OCI-LY1 (cell line): ENCODE data around the gene DONSON.

Experiments
- H2AFZ ChIP-seq: fragments of 200-600 bp; sonication (generic), shearing (Covaris generic); 2 replicates; pipeline ENCODE4 v1.6.0; 2014; ENCODE audit warnings: antibody characterized with exemption, mild to moderate bottlenecking, low read length
- H3F3A ChIP-seq: fragments of 200-600 bp; sonication (generic), shearing (Covaris generic); 2 replicates; pipeline ENCODE4 v1.6.0; 2014; ENCODE audit warnings: mild to moderate bottlenecking, antibody characterized with exemption, low read length, moderate library complexity; ENCODE audit not compliant: insufficient read depth
- H3K27ac ChIP-seq: fragments of 200-600 bp; sonication (generic); 2 replicates; pipeline ENCODE4 v1.5.1; 2014; ENCODE audit warnings: low read length, mixed run types, mild to moderate bottlenecking, low read depth; ENCODE audit not compliant: poor library complexity, severe bottlenecking
- H3K27me3 ChIP-seq: fragments of 200-600 bp; sonication (generic); 2 replicates; pipeline ENCODE4 v1.6.0; 2014; ENCODE audit warnings: antibody characterized with exemption, mild to moderate bottlenecking, low read length, moderate library complexity; ENCODE audit not compliant: insufficient read depth
- H3K36me3 ChIP-seq: fragments of 200-600 bp; sonication (generic); 2 replicates; pipeline ENCODE4 v1.6.1; 2014; ENCODE audit warnings: mild to moderate bottlenecking, antibody characterized with exemption, low read length, moderate library complexity, mixed read lengths; ENCODE audit not compliant: insufficient read depth
- H3K4me1 ChIP-seq: fragments of 200-600 bp; sonication (generic); 2 replicates; pipeline ENCODE4 v1.5.1; 2014; ENCODE audit warnings: mild to moderate bottlenecking, low read length, moderate library complexity; ENCODE audit not compliant: insufficient read depth, severe bottlenecking
- H3K4me2 ChIP-seq: fragments of 200-600 bp; sonication (generic), shearing (Covaris generic); 2 replicates; pipeline ENCODE4 v1.6.1; 2014; ENCODE audit warnings: low read length
- H3K4me3 ChIP-seq: fragments of 200-600 bp; sonication (generic); 2 replicates; pipeline ENCODE4 v1.5.1; 2014; ENCODE audit warnings: low read length, low read depth, mild to moderate bottlenecking, mixed read lengths; ENCODE audit not compliant: poor library complexity, severe bottlenecking
- H3K79me2 ChIP-seq: fragments of 200-600 bp; shearing (Covaris generic); 2 replicates; pipeline ENCODE4 v1.6.1; 2016; ENCODE audit warnings: mixed run types, low read length, mixed read lengths; ENCODE audit not compliant: insufficient read depth
- H3K9ac ChIP-seq: fragments of 200-600 bp; sonication (generic), shearing (Covaris generic); 2 replicates; pipeline ENCODE4 v1.6.1; 2014; ENCODE audit warnings: mild to moderate bottlenecking, low read length, mixed read lengths
- H3K9me2 ChIP-seq: fragments of 200-600 bp; sonication (generic), shearing (Covaris generic); 2 replicates; pipeline ENCODE4 v1.6.1; 2014; ENCODE audit warnings: low read depth, mild to moderate bottlenecking, low read length, mixed read lengths
- H3K9me3 ChIP-seq: fragments of 200-600 bp; shearing (Covaris generic); 2 replicates; pipeline ENCODE4 v1.6.1; 2014; ENCODE audit warnings: low read length, mixed read lengths
- H4K20me1 ChIP-seq: fragments of 200-600 bp; sonication (generic), shearing (Covaris generic); 2 replicates; pipeline ENCODE4 v1.6.0; 2016; ENCODE audit warnings: mild to moderate bottlenecking, low read length; ENCODE audit not compliant: insufficient read depth
- EZH2 ChIP-seq: fragments of 200-600 bp; sonication (generic), shearing (Covaris generic); IDR thresholded peaks from 2 replicates; pipeline ENCODE4 v1.8.0; 2017; ENCODE audit warnings: borderline replicate concordance, mixed run types, mild to moderate bottlenecking, antibody characterized with exemption, low read length, moderate library complexity, mixed read lengths
- TF ChIP-seq, protein P1 (sequence below): fragments of 200-600 bp; sonication (generic), shearing (Covaris generic); IDR thresholded peaks from 2 replicates; pipeline ENCODE4 v1.5.1; 2017; ENCODE audit warnings: mild to moderate bottlenecking, antibody characterized with exemption, low read length, moderate library complexity, mixed read lengths

DONSON gene

DNA sequence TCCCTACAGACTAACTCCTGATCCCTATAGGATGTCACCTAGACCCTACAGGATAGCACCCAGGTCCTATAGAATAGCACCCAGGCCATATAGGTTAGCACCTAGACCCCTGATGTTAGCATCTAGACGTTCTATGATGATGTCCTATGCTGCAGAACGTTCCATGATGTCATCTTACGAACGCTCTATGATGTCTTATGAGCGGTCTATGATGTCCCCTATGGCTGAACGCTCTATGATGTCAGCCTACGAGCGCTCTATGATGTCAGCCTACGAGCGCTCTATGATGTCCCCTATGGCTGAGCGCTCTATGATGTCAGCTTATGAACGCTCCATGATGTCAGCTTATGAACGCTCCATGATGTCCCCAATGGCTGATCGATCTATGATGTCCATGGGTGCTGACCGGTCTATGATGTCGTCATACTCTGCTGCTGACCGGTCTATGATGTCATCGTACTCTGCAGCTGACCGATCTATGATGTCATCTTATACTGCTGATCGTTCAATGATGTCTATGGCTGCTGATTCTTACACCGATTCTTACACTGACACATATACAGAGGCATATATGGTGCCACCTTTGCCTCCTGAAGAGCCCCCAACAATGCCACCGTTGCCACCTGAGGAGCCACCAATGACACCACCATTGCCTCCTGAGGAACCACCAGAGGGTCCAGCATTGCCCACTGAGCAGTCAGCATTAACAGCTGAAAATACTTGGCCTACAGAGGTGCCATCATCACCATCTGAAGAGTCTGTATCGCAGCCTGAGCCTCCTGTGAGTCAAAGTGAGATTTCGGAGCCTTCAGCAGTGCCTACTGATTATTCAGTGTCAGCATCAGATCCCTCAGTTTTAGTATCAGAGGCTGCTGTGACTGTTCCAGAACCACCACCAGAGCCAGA lies 36.1 kb downstream of the DONSON start:
- Histone ChIP-seq H4K20me1 (peaks cover 2% of the 10 kb centered on the region; the same call in 1 of the 2 replicates), H3K36me3 (peaks cover 99% of the 10 kb centered on the region), H3K27ac (no peak overlapping the region), H3K27me3 (no peaks in the 10 kb centered on the region), H3K4me2 (no peak overlapping the region), H3K9ac (no peak overlapping the region), H3K9me3 (no peaks in the 10 kb centered on the region), H3K9me2 (no peaks in the 10 kb centered on the region), H3K4me3 (no peak overlapping the region), H3K4me1 (no peaks in the 10 kb centered on the region), H3K79me2 (peaks cover 78% of the 10 kb centered on the region), H2AFZ (no peak overlapping the region), H3F3A (no peaks in the 10 kb centered on the region)
- TF ChIP-seq, protein P1, sequence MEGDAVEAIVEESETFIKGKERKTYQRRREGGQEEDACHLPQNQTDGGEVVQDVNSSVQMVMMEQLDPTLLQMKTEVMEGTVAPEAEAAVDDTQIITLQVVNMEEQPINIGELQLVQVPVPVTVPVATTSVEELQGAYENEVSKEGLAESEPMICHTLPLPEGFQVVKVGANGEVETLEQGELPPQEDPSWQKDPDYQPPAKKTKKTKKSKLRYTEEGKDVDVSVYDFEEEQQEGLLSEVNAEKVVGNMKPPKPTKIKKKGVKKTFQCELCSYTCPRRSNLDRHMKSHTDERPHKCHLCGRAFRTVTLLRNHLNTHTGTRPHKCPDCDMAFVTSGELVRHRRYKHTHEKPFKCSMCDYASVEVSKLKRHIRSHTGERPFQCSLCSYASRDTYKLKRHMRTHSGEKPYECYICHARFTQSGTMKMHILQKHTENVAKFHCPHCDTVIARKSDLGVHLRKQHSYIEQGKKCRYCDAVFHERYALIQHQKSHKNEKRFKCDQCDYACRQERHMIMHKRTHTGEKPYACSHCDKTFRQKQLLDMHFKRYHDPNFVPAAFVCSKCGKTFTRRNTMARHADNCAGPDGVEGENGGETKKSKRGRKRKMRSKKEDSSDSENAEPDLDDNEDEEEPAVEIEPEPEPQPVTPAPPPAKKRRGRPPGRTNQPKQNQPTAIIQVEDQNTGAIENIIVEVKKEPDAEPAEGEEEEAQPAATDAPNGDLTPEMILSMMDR, result no peak
- TF ChIP-seq EZH2, result no peak

DNA sequence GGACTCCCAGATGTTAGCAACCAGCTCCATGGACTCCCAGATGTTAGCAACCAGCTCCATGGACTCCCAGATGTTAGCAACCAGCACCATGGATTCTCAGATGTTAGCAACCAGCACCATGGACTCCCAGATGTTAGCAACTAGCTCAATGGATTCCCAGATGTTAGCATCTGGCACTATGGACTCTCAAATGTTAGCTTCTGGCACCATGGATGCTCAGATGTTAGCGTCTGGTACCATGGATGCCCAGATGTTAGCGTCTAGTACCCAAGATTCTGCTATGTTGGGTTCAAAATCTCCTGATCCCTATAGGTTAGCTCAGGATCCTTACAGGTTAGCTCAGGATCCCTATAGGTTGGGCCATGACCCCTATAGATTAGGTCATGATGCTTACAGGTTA lies 36.8 kb downstream of the DONSON start:
- H2AFZ ChIP-seq, result no peak overlapping the region
- peaks cover 85% of the 10 kb centered on the region for H3K79me2 ChIP-seq
- no peaks in the 10 kb centered on the region for H3K9me3 ChIP-seq
- H3K27ac ChIP-seq, result no peak overlapping the region
- H3K4me2 ChIP-seq, result no peak overlapping the region
- H3K4me3 ChIP-seq, result no peak overlapping the region
- H3K9me2 ChIP-seq, result no peaks in the 10 kb centered on the region
- no peaks in the 10 kb centered on the region for H3K27me3 ChIP-seq
- H3K36me3 ChIP-seq, result peaks cover 99% of the 10 kb centered on the region
- no peaks in the 10 kb centered on the region for H3K4me1 ChIP-seq
- H3K9ac ChIP-seq, result no peak overlapping the region
- H4K20me1 ChIP-seq, result peaks cover 2% of the 10 kb centered on the region; the same call in 1 of the 2 replicates
- TF ChIP-seq, protein P1, result no peak
- TF ChIP-seq EZH2, result no peak
- H3F3A ChIP-seq, result no peaks in the 10 kb centered on the region

DNA sequence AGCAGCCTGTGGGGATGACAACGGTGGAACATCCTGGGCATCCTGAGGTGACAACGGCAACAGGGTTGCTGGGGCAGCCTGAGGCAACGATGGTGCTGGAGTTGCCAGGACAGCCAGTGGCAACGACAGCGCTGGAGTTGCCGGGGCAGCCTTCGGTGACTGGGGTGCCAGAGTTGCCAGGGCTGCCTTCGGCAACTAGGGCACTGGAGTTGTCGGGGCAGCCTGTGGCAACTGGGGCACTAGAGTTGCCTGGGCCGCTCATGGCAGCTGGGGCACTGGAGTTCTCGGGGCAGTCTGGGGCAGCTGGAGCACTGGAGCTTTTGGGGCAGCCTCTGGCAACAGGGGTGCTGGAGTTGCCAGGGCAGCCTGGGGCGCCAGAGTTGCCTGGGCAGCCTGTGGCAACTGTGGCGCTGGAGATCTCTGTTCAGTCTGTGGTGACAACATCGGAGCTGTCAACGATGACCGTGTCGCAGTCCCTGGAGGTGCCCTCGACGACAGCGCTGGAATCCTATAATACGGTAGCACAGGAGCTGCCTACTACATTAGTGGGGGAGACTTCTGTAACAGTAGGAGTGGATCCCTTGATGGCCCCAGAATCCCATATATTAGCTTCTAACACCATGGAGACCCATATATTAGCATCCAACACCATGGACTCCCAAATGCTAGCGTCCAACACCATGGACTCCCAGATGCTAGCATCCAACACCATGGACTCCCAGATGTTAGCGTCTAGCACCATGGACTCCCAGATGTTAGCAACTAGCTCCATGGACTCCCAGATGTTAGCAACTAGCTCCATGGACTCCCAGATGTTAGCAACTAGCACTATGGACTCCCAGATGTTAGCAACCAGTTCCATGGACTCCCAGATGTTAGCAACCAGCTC lies 37.5 kb downstream of the DONSON start:
- no peaks in the 10 kb centered on the region for H3K9me3 ChIP-seq
- H3K4me3 ChIP-seq, result no peak overlapping the region
- H3K9me2 ChIP-seq, result no peaks in the 10 kb centered on the region
- peaks cover under 1% of the 10 kb centered on the region for H3K4me1 ChIP-seq
- no peak overlapping the region for H3K4me2 ChIP-seq
- peaks cover 2% of the 10 kb centered on the region; the same call in 1 of the 2 replicates for H4K20me1 ChIP-seq
- H3K9ac ChIP-seq, result no peak overlapping the region
- H3K36me3 ChIP-seq, result peaks cover 99% of the 10 kb centered on the region
- H3K27ac ChIP-seq, result no peak overlapping the region
- H3K27me3 ChIP-seq, result no peaks in the 10 kb centered on the region
- H3K79me2 ChIP-seq, result peaks cover 89% of the 10 kb centered on the region
- H2AFZ ChIP-seq, result no peak overlapping the region
- no peak for TF ChIP-seq EZH2
- TF ChIP-seq, protein P1, result no peak
- no peaks in the 10 kb centered on the region for H3F3A ChIP-seq
